GM12874 (cell line): ENCODE data around the gene SYCE3.

Experiments
- CTCF ChIP-seq: IDR thresholded peaks from 2 replicates; pipeline ENCODE4 v1.5.1; 2011; ENCODE audit warnings: low read depth, mild to moderate bottlenecking, control low read depth, low read length, moderate library complexity; ENCODE audit not compliant: insufficient read depth

Gene SYCE3

DNA sequence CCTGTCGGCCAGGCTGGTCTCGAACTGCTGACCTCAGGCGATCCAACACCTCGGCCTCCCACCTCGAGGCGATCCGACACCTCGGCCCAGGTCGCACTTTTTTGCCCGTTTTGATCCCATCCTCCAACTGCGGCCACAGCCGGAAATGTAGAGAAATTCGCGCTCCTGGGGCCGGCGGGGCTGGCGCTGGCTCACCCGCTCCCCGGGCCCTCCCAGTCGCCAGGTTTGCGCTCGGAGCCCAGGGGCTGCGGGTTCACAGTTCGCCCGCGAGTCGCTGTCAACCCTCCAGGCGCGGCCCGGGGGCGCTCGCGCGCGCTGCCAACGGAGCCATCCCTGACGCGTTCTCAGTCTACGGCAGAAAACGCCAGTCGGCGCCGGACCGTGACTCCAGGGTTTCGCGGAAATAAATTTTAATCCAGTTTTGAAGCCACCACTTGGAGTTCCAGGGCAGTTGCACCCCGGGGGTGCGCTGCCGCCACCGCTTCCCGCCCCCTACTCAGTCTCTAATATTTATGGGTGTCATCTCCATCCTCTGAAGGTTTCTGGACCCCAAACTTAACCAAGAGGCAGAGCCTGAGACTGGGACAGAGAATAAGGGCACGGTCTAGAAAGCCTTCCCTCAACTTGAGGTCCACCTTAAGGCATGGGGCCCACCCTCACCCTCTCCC lies 18.5 kb downstream of the SYCE3 start:
- TF ChIP-seq CTCF: peak; percentile 72

- TF ChIP-seq CTCF: no peak
Measured at GRCh38 chr22:50542416-50542927, 20.2 kb downstream of the SYCE3 start.

DNA sequence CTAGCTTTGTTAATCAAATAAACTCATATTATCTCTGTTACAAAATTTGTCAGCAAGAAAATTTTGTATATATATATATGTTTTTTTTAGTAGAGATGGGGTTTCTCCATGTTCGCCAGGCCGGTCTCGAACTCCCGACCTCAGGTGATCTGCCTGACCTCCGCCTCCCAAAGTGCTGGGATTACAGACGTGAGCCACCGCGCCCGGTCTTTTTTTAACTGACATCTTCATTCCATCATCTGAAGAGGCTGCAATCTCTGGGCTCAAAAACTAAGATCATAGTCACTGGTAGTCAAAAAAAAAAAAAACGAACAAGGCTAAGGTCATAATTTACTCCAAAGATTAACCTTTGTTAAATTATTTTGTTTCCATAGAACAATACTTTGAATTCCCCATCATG lies 22.3 kb downstream of the SYCE3 start:
- TF ChIP-seq CTCF: no peak

DNA sequence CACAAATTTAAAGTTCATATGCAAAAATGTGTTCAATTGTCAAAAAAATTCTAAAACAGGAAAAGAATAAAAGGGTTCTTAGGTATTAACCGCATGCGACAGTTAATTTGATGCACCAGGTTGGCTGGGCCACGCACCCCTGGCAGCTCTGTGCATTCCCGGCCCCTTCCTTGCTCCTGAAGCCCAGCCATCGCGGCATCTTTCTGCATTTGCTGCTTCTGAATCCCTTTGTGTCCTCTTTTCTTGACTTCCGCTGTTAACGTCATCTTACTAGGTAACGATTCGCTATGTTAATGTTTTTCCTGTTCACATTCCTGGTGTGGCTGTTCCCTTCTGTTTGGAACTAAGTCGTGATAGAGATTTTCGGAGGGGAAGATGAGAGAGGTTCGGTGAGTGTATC lies 25.0 kb downstream of the SYCE3 start:
- no peak for TF ChIP-seq CTCF

DNA sequence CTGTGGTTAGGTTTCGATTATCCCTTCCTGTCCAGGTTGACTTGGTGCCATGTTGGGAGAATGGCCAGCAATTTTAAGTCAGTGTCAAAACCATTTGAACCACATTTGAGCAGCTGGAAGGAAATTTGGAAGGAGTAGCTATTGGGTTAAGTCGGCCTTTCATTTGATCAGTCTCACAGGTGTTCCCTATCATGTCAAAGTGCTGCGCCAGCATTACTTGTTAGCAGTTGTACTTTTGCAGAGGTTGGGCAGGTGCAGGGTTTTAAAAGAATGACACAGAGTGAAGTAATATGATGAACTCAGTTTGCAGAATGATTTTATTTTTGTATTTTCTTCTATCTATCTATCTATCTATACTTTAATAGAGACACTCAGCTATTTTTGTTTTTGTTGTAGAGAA lies 26.5 kb downstream of the SYCE3 start:
- no peak for TF ChIP-seq CTCF

DNA sequence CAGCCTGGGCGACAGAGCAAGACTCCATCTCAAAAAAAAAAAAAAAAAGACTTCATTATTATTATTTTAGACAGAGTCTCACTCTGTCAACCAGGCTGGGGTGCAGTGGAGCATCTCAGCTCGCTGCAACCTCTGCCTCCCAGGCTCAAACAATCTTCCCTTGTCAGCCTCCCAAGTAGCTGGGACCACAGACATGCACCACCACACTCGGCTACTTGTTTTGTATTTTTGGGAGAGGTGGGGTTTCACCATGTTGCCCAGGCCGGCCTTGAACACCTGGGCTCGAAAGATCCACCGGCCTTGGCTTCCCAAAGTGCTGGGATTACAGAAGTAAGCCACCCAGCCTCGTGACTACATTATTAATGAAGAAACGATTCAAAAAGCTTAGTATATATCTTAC lies 27.6 kb downstream of the SYCE3 start:
- TF ChIP-seq CTCF: no peak

- no peak for TF ChIP-seq CTCF
Measured at GRCh38 chr22:50532824-50533796, 29.6 kb downstream of the SYCE3 start.
